Neuronal stem cell (in vitro differentiated cells): ENCODE data around the gene CILP.
"Not testable (repeated sequence)": the region's sequence is repeated elsewhere in the genome, so short reads cannot be mapped to it uniquely, and the experiment has no call there.

Experiments used
- DNase-seq: peaks from one replicate; pipeline ENCODE4 v3.0.0-alpha.2; 2013; ENCODE audit warnings: low spot score
- H2AFZ ChIP-seq: one replicate; pipeline ENCODE4 v1.6.1; 2013; ENCODE audit warnings: mild to moderate bottlenecking, low read length, inconsistent platforms
- H2AK5ac ChIP-seq: 2 replicates; pipeline ENCODE4 v1.6.1; 2013; ENCODE audit warnings: low read depth, mild to moderate bottlenecking, inconsistent platforms, low read length, moderate library complexity, mixed read lengths
- H2BK120ac ChIP-seq: 2 replicates; pipeline ENCODE4 v1.6.1; 2013; ENCODE audit warnings: low read depth, mild to moderate bottlenecking, inconsistent platforms, low read length, moderate library complexity, mixed read lengths
- H2BK12ac ChIP-seq: one replicate; pipeline ENCODE4 v1.6.1; 2013; ENCODE audit warnings: low read length, inconsistent platforms
- H2BK15ac ChIP-seq: 2 replicates; pipeline ENCODE4 v1.6.1; 2013; ENCODE audit warnings: mild to moderate bottlenecking, low read length, inconsistent platforms, mixed read lengths
- H2BK5ac ChIP-seq: one replicate; pipeline ENCODE4 v1.6.1; 2013; ENCODE audit warnings: inconsistent platforms, mild to moderate bottlenecking, low read length, moderate library complexity
- H3K14ac ChIP-seq: one replicate; pipeline ENCODE4 v1.6.1; 2013; ENCODE audit warnings: low read length, inconsistent platforms
- H3K18ac ChIP-seq: 2 replicates; pipeline ENCODE4 v1.6.1; 2013; ENCODE audit warnings: low read length, inconsistent platforms
- H3K23ac ChIP-seq: 2 replicates; pipeline ENCODE4 v1.6.1; 2013; ENCODE audit warnings: low read depth, mild to moderate bottlenecking, mixed read lengths, low read length, inconsistent platforms; ENCODE audit not compliant: poor library complexity
- H3K27ac ChIP-seq: replicated peaks from 3 replicates; pipeline ENCODE4 v1.5.1; 2013; ENCODE audit warnings: low read length, inconsistent platforms
- H3K27me3 ChIP-seq, 3 experiments: 2 replicates each; pipeline ENCODE4 v1.6.1; 2013; ENCODE audit warnings: low read length in 3 of 3, mild to moderate bottlenecking in 2 of 3, inconsistent platforms in 1 of 3, low read depth in 1 of 3, mixed read lengths in 1 of 3, moderate library complexity in 1 of 3; ENCODE audit not compliant: control insufficient read depth in 3 of 3, insufficient read depth in 3 of 3
- H3K36me3 ChIP-seq, 2 donors: replicated peaks in 1 of 2; 2 replicates each; pipeline ENCODE4 v1.6.1; 2013; ENCODE audit warnings: low read length in 2 of 2; ENCODE audit not compliant: control insufficient read depth in 2 of 2, insufficient read depth in 2 of 2
- H3K4ac ChIP-seq: 2 replicates; pipeline ENCODE4 v1.6.1; 2013; ENCODE audit warnings: inconsistent platforms, mild to moderate bottlenecking, low read length, moderate library complexity
- H3K4me1 ChIP-seq, 2 donors: 1 replicate in 1 of 2; 2 replicates in 1 of 2; pipeline ENCODE4 v1.6.1; 2013; ENCODE audit warnings: low read length in 2 of 2, low read depth in 1 of 2; ENCODE audit not compliant: control insufficient read depth in 2 of 2, insufficient read depth in 1 of 2
- H3K4me2 ChIP-seq: one replicate; pipeline ENCODE4 v1.6.1; 2013; ENCODE audit warnings: mild to moderate bottlenecking, low read length, inconsistent platforms; ENCODE audit not compliant: insufficient read depth, poor library complexity, severe bottlenecking
- H3K4me3 ChIP-seq, 2 donors: 2 replicates each; pipeline ENCODE4 v1.5.1; 2013; ENCODE audit warnings: low read length in 2 of 2, mild to moderate bottlenecking in 2 of 2, inconsistent platforms in 1 of 2, moderate library complexity in 1 of 2
- H3K79me1 ChIP-seq: one replicate; pipeline ENCODE4 v1.6.1; 2013; ENCODE audit warnings: low read depth, mild to moderate bottlenecking, inconsistent platforms, low read length, moderate library complexity
- H3K9ac ChIP-seq: one replicate; pipeline ENCODE4 v1.6.1; 2013; ENCODE audit warnings: mild to moderate bottlenecking, low read depth, low read length, inconsistent platforms; ENCODE audit not compliant: poor library complexity
- H3K9me3 ChIP-seq, 2 donors: replicated peaks in 1 of 2; 2 replicates each; pipeline versions ENCODE3 to v1.6.1; 2013; ENCODE audit warnings: low read length in 2 of 2, mild to moderate bottlenecking in 2 of 2, inconsistent platforms in 1 of 2, low read depth in 1 of 2, mixed read lengths in 1 of 2, moderate library complexity in 1 of 2; ENCODE audit not compliant: control insufficient read depth in 2 of 2, insufficient read depth in 1 of 2
- H4K8ac ChIP-seq: one replicate; pipeline ENCODE4 v1.6.1; 2013; ENCODE audit warnings: low read depth, mild to moderate bottlenecking, inconsistent platforms, low read length, moderate library complexity
- H4K91ac ChIP-seq: one replicate; pipeline ENCODE4 v1.6.1; 2013; ENCODE audit warnings: low read length, low read depth, mild to moderate bottlenecking, inconsistent platforms; ENCODE audit not compliant: poor library complexity
- WGBS, 2 donors: extraction: QIAGEN DNeasy Blood & Tissue Kit; methylation state at CpG; one replicate each; pipeline ENCODE4 v1.1.7; 2013; ENCODE audit warnings: missing lambda C conversion rate in 2 of 2, mixed read lengths in 1 of 2; ENCODE audit not compliant: insufficient read length in 2 of 2, insufficient replicate concordance in 1 of 2; ENCODE audit errors: extremely low coverage in 2 of 2; 5-methylcytosine and 5-hydroxymethylcytosine counted together

Gene CILP

GRCh38 chr15:65182538-65182937 is 28.7 kb downstream of the CILP start:
- H3K14ac ChIP-seq, result no peak overlapping the region
- WGBS, 2 donors, result no CpG with 5 or more reads among the region's 4 CpGs
- no peak overlapping the region for H2BK5ac ChIP-seq
- no peaks in the 10 kb centered on the region for H3K27me3 ChIP-seq
- H3K4me2 ChIP-seq, result no peak overlapping the region
- no peak overlapping the region for H4K91ac ChIP-seq
- no peak overlapping the region for H3K27ac ChIP-seq
- H4K8ac ChIP-seq, result no peak overlapping the region
- no peak overlapping the region for H3K9ac ChIP-seq
- H3K4ac ChIP-seq, result no peak overlapping the region
- no peak overlapping the region for H2BK15ac ChIP-seq
- no peaks in the 10 kb centered on the region for H3K9me3 ChIP-seq
- DNase-seq, result no peak
- no peak overlapping the region for H3K4me3 ChIP-seq
- H3K18ac ChIP-seq, result no peak overlapping the region
- H2BK12ac ChIP-seq, result no peak overlapping the region
- peaks cover 6 to 47% of the 10 kb centered on the region in 2 donors for H3K36me3 ChIP-seq
- no peak overlapping the region for H2AFZ ChIP-seq
- no peak overlapping the region for H2AK5ac ChIP-seq
- peaks cover 4% of the 10 kb centered on the region for H3K79me1 ChIP-seq
- H2BK120ac ChIP-seq, result no peak overlapping the region
- peaks cover 0 to 3% of the 10 kb centered on the region in 2 donors for H3K4me1 ChIP-seq
- H3K23ac ChIP-seq, result no peak overlapping the region

DNA sequence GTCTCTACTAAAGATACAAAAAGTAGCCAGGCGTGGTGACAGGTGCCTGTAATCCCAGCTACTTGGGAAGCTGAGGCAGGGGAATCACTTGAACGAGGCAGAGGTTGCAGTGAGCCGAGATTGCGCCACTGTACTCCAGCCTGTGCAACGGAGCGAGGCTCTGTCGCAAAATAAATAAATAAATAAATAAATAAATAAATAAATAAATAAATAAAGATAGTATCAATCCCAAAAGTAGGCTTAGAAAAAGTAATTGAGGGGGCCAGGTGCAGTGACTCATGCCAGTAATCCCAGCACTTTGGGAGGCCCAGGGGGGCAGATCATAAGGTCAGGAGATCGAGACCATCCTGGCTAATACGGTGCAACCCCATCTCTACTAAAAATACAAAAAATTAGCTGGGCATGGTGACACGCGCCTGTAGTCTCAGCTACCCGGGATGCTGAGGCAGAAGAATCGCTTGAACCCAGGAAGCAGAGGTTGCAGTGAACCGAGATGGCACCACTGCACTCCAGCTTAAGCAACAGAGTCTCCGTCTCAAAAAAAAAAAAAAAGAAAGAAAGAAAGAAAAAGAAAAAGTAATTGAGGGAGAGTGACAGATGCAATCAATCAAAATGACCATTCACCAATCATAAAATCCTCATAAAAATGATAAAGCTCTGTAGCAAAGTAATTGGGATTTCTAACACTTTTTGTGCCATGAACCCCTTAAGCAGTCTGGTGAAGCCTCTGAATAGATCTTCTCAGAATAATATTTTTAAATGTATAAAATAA is 29.5 kb downstream of the CILP start:
- H3K23ac ChIP-seq, H3K18ac ChIP-seq, H3K79me1 ChIP-seq, DNase-seq, H2BK15ac ChIP-seq, H2BK5ac ChIP-seq, H2BK120ac ChIP-seq, H3K14ac ChIP-seq, H3K4me2 ChIP-seq, H3K4ac ChIP-seq, H2AFZ ChIP-seq, H3K4me1 ChIP-seq, H3K27me3 ChIP-seq, H3K4me3 ChIP-seq, H3K9me3 ChIP-seq, H2BK12ac ChIP-seq, H2AK5ac ChIP-seq, H3K9ac ChIP-seq, H4K8ac ChIP-seq, H3K27ac ChIP-seq, H4K91ac ChIP-seq: not testable (repeated sequence)
- WGBS, 2 donors, result no CpG with 5 or more reads among the region's 15 CpGs
- H3K36me3 ChIP-seq, result peaks cover 6 to 54% of the 10 kb centered on the region in 2 donors

DNA sequence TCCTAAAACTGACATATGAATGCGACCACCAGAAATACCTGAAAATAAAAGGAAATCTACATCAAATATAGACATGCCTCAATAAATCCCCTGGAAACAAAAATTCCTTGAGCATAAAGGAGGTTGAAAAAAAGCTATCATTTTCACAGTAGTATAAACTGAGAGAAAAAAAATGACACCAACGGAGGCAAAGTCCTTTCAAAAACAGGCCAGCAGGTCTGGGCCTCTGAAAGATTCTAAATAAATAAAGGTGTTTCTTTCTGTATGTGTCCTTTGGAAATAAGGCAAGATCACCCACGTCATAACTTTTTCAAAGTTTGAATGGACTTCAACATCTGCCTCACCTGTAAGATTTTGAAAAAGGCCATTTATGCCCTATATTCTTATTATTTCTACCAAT is 31.1 kb downstream of the CILP start:
- Histone ChIP-seq H3K9me3 (no peaks in the 10 kb centered on the region), H3K14ac (no peak overlapping the region), H2BK15ac (no peak overlapping the region), H3K9ac (no peak overlapping the region), H3K36me3 (peaks cover 6 to 70% of the 10 kb centered on the region in 2 donors), H3K4me2 (no peak overlapping the region), H2BK12ac (no peak overlapping the region), H3K27me3 (no peaks in the 10 kb centered on the region), H4K8ac (no peak overlapping the region), H2BK5ac (no peak overlapping the region), H3K4ac (no peak overlapping the region), H4K91ac (no peak overlapping the region), H2AFZ (no peak overlapping the region), H3K23ac (no peak overlapping the region), H2AK5ac (no peak overlapping the region), H3K79me1 (peaks cover 4% of the 10 kb centered on the region), H3K27ac (no peak overlapping the region), H3K4me1 (peaks cover 0 to 3% of the 10 kb centered on the region in 2 donors), H3K4me3 (no peak overlapping the region), H3K18ac (no peak overlapping the region), H2BK120ac (no peak overlapping the region)
- DNase-seq, result no peak
- no CpG with 5 or more reads among the region's 3 CpGs for WGBS, 2 donors

GRCh38 chr15:65177901-65178300 is 33.4 kb downstream of the CILP start:
- Histone ChIP-seq H3K9me3 (no peaks in the 10 kb centered on the region), H2BK120ac (no peak overlapping the region), H3K79me1 (peaks cover 3% of the 10 kb centered on the region), H3K14ac (no peak overlapping the region), H3K4me3 (no peak overlapping the region), H3K4ac (no peak overlapping the region), H2BK5ac (no peak overlapping the region), H4K91ac (no peak overlapping the region), H4K8ac (no peak overlapping the region), H3K9ac (no peak overlapping the region), H3K18ac (no peak overlapping the region), H3K27ac (no peak overlapping the region), H3K4me1 (no peaks in the 10 kb centered on the region), H2BK12ac (no peak overlapping the region), H3K23ac (no peak overlapping the region), H2BK15ac (no peak overlapping the region), H3K27me3 (no peaks in the 10 kb centered on the region), H2AFZ (no peak overlapping the region), H3K36me3 (peaks cover 6 to 88% of the 10 kb centered on the region in 2 donors), H2AK5ac (no peak overlapping the region), H3K4me2 (no peak overlapping the region)
- WGBS, 2 donors, result no CpG with 5 or more reads among the region's 1 CpG
- no peak for DNase-seq
